K562 (cell line): ENCODE measurements around the gene TALDO1. TPM values are rescaled to one million over a fixed set of nuclear protein-coding genes. Genes with fewer than 3 reads are reported as not detected.

Experiments
- CAMTA2 ChIP-seq: fragments of 250-450 bp; sonication (Bioruptor Pico); conservative IDR thresholded peaks from 2 replicates; pipeline ENCODE4 v1.5.1; 2022
- LCOR ChIP-seq: sonication (generic); formaldehyde crosslinking; IDR thresholded peaks from 2 replicates; pipeline ENCODE4 v1.8.0; 2022; ENCODE audit warnings: mild to moderate bottlenecking, missing genetic modification reagents
- MBD2 ChIP-seq: sonication (generic); IDR thresholded peaks from 2 replicates; pipeline ENCODE4 v1.6.1; 2016; ENCODE audit warnings: low read depth, borderline replicate concordance
- MTF1 ChIP-seq: fragments of 250-450 bp; sonication (Bioruptor Pico); IDR thresholded peaks from 2 replicates; pipeline ENCODE4 v1.9.0; 2021; ENCODE audit warnings: moderate library complexity, mild to moderate bottlenecking, inconsistent platforms, borderline replicate concordance
- RBFOX2 ChIP-seq: fragments of 200-400 bp; formaldehyde crosslinking; IDR thresholded peaks from 2 replicates; pipeline ENCODE4 v1.6.1; 2017; ENCODE audit warnings: low read depth, mild to moderate bottlenecking, low read length, moderate library complexity
- TAF15 ChIP-seq: fragments of 200-400 bp; formaldehyde crosslinking; IDR thresholded peaks from 2 replicates; pipeline ENCODE4 v1.6.1; 2017; ENCODE audit warnings: mild to moderate bottlenecking, low read depth, low read length, moderate library complexity
- ZNF3 ChIP-seq: fragments of 250-450 bp; sonication (Bioruptor Pico); IDR thresholded peaks from 2 replicates; pipeline ENCODE4 v1.5.0; 2021; ENCODE audit warnings: mild to moderate bottlenecking, moderate library complexity
- ZNF324 ChIP-seq: fragments of 250-450 bp; sonication (Bioruptor Pico); IDR thresholded peaks from 2 replicates; pipeline ENCODE4 v1.4.0; 2020; ENCODE audit warnings: mild to moderate bottlenecking
- polyA plus RNA-seq, 8 experiments: library from polyadenylated mRNA; depleted of rRNA in 4 of 8; stranded (reverse) in 5 of 8; unstranded in 3 of 8; fragments of >200 nt; fragmentation: Nextera tagmentation in 2 of 8; fragmentation: Illumina TruSeq in 1 of 8; extraction: Ambion mirVana in 2 of 8; extraction: Trizol in 1 of 8; gene quantifications; 2 replicates each; pipeline versions ENCODE4 v1.2.1 to v1.2.3, GENCODE V29; 2011 to 2014; ENCODE audit warnings: inconsistent platforms in 1 of 8, missing spikeins in 1 of 8
- total RNA-seq, 7 experiments: library from RNA; depleted of rRNA in 6 of 7; stranded (reverse); fragments of >200 nt in 6 of 7; fragmentation: Illumina TruSeq in 2 of 7; extraction: Trizol in 2 of 7; gene quantifications; 2 replicates each; pipeline versions ENCODE4 v1.2.1 to v1.2.3, GENCODE V29; 2011 to 2021; ENCODE audit warnings: low replicate concordance in 1 of 7
- TF ChIP-seq, protein P1 (sequence below): fragments of 450-650 bp; IDR thresholded peaks from 2 replicates; pipeline ENCODE4 v1.6.1; 2017; ENCODE audit warnings: antibody characterized with exemption, mild to moderate bottlenecking
- TF ChIP-seq, protein P2 (sequence below): fragments of 200-800 bp; sonication (Bioruptor generic); IDR thresholded peaks from 2 replicates; pipeline ENCODE4 v1.6.1; 2017; ENCODE audit warnings: missing genetic modification characterization, missing compliant biosample characterization
- TF ChIP-seq, protein P3 (sequence below), 2 experiments: fragments of 450-650 bp; formaldehyde crosslinking in 1 of 2; IDR thresholded peaks; 2 replicates each; pipeline versions ENCODE4 v1.4.0 to v1.6.1; 2014 to 2020; ENCODE audit warnings: mild to moderate bottlenecking in 2 of 2, borderline replicate concordance in 1 of 2, low read depth in 1 of 2

The TALDO1 gene
- total and polyA plus RNA-seq, 9 of the 15 experiments (the other 6 are each of a cell fraction or from before 2014, with no cell fraction given), result 260 to 541 (median 441) TPM

DNA sequence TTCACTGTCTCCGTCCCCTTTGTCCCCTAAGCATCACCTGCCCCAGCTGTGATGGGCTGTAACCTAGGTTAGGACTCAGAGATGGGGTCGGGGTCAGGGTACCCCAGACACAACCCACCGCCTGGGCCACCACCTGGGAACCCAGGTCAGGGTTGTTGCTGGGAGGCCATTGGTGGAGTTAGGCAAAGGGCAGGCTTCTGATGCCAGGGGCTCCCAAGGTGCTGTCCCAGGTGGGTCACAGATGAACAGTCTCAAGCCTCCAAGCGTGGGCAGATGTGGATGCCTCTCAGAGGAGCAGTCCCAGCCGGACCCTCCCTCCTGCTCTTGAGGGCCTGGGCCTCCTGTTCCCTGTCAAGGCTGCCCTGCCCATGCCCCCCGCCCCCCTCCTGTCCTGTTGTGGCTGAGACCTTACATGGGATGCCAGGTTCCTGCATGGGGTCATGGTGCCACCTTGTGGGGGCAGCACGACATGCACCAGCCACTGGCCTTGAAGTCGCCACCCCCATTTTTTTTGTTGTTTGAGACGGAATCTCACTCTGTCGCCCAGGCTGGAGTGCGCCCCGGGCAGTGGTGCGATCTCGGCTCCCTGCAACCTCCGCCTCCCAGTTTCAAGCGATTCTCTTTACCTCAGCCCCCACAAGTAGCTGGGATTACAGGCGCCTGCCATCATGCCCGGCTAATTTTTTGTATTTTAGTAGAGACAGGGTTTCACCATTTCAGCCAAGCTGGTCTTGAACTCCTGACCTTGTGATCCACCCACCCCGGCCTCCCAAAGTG, 17.9 kb downstream of the TALDO1 start (continued):
- TF ChIP-seq RBFOX2 (peak; percentile 29), ZNF3 (CRISPR knock-in tag) (peak; percentile 24; the same call in 1 of the 2 replicates), MBD2 (peak; percentile 58; the same call in 1 of the 2 replicates), ZNF324 (CRISPR knock-in tag) (peak; percentile 27; the same call in 1 of the 2 replicates), LCOR (0 out of 2 replicates have a peak, but pooled peaks have one; percentile 33), TAF15 (0 out of 2 replicates have a peak, but pooled peaks have one; percentile 54), CAMTA2 (CRISPR knock-in tag) (peak; percentile 86; the same call in 1 of the 2 replicates), MTF1 (CRISPR knock-in tag) (no peak)
- TF ChIP-seq, protein P1, sequence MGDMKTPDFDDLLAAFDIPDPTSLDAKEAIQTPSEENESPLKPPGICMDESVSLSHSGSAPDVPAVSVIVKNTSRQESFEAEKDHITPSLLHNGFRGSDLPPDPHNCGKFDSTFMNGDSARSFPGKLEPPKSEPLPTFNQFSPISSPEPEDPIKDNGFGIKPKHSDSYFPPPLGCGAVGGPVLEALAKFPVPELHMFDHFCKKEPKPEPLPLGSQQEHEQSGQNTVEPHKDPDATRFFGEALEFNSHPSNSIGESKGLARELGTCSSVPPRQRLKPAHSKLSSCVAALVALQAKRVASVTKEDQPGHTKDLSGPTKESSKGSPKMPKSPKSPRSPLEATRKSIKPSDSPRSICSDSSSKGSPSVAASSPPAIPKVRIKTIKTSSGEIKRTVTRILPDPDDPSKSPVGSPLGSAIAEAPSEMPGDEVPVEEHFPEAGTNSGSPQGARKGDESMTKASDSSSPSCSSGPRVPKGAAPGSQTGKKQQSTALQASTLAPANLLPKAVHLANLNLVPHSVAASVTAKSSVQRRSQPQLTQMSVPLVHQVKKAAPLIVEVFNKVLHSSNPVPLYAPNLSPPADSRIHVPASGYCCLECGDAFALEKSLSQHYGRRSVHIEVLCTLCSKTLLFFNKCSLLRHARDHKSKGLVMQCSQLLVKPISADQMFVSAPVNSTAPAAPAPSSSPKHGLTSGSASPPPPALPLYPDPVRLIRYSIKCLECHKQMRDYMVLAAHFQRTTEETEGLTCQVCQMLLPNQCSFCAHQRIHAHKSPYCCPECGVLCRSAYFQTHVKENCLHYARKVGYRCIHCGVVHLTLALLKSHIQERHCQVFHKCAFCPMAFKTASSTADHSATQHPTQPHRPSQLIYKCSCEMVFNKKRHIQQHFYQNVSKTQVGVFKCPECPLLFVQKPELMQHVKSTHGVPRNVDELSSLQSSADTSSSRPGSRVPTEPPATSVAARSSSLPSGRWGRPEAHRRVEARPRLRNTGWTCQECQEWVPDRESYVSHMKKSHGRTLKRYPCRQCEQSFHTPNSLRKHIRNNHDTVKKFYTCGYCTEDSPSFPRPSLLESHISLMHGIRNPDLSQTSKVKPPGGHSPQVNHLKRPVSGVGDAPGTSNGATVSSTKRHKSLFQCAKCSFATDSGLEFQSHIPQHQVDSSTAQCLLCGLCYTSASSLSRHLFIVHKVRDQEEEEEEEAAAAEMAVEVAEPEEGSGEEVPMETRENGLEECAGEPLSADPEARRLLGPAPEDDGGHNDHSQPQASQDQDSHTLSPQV, result no peak
- TF ChIP-seq, protein P2, sequence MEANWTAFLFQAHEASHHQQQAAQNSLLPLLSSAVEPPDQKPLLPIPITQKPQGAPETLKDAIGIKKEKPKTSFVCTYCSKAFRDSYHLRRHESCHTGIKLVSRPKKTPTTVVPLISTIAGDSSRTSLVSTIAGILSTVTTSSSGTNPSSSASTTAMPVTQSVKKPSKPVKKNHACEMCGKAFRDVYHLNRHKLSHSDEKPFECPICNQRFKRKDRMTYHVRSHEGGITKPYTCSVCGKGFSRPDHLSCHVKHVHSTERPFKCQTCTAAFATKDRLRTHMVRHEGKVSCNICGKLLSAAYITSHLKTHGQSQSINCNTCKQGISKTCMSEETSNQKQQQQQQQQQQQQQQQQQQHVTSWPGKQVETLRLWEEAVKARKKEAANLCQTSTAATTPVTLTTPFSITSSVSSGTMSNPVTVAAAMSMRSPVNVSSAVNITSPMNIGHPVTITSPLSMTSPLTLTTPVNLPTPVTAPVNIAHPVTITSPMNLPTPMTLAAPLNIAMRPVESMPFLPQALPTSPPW (CRISPR knock-in tag), result peak; percentile 79
- TF ChIP-seq, protein P3, sequence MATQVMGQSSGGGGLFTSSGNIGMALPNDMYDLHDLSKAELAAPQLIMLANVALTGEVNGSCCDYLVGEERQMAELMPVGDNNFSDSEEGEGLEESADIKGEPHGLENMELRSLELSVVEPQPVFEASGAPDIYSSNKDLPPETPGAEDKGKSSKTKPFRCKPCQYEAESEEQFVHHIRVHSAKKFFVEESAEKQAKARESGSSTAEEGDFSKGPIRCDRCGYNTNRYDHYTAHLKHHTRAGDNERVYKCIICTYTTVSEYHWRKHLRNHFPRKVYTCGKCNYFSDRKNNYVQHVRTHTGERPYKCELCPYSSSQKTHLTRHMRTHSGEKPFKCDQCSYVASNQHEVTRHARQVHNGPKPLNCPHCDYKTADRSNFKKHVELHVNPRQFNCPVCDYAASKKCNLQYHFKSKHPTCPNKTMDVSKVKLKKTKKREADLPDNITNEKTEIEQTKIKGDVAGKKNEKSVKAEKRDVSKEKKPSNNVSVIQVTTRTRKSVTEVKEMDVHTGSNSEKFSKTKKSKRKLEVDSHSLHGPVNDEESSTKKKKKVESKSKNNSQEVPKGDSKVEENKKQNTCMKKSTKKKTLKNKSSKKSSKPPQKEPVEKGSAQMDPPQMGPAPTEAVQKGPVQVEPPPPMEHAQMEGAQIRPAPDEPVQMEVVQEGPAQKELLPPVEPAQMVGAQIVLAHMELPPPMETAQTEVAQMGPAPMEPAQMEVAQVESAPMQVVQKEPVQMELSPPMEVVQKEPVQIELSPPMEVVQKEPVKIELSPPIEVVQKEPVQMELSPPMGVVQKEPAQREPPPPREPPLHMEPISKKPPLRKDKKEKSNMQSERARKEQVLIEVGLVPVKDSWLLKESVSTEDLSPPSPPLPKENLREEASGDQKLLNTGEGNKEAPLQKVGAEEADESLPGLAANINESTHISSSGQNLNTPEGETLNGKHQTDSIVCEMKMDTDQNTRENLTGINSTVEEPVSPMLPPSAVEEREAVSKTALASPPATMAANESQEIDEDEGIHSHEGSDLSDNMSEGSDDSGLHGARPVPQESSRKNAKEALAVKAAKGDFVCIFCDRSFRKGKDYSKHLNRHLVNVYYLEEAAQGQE (IDR thresholded peaks at IDR 0.05; ENCODE audit: borderline replicate concordance), result peak; percentile 23; the same call in 1 of the 2 replicates
- TF ChIP-seq, protein P3 (CRISPR knock-in tag; IDR thresholded peaks at IDR 0.05; ENCODE audit: low read depth), result no peak
